Lower lobe of right lung (tissue), 2 donors: ENCODE data around the gene FAM124A. TPM values are rescaled to one million over a fixed set of nuclear protein-coding genes. Genes with fewer than 3 reads are reported as not detected.
A peak's percentile ranks its signal among the peaks of the same experiment; 100 is the strongest.

Source experiments
- ATAC-seq, 2 donors: fragments of 200-7000 bp; cut with Tn5 transposase; one replicate each; pipeline ENCODE4 v1.9.1; 2020 to 2022; ENCODE audit warnings: mild to moderate bottlenecking in 2 of 2, moderate library complexity in 2 of 2
- DNase-seq: peaks from one replicate; pipeline ENCODE4 v3.0.0-alpha.2; 2020
- H3K27ac ChIP-seq: fragments of 200-600 bp; one replicate; pipeline ENCODE4 v1.8.0; 2022
- H3K27me3 ChIP-seq: fragments of 200-600 bp; one replicate; pipeline ENCODE4 v1.8.0; 2022; ENCODE audit warnings: low read depth
- H3K36me3 ChIP-seq: fragments of 200-600 bp; one replicate; pipeline ENCODE4 v1.8.0; 2022; ENCODE audit warnings: mild to moderate bottlenecking
- H3K4me1 ChIP-seq: fragments of 200-600 bp; one replicate; pipeline ENCODE4 v1.8.0; 2022
- H3K4me3 ChIP-seq: fragments of 200-600 bp; one replicate; pipeline ENCODE4 v1.8.0; 2022; ENCODE audit warnings: mild to moderate bottlenecking
- H3K9me3 ChIP-seq: fragments of 200-600 bp; one replicate; pipeline ENCODE4 v1.8.0; 2022
- CTCF ChIP-seq: fragments of 200-600 bp; IDR thresholded peaks from one replicate; pipeline ENCODE4 v1.8.0; 2022; ENCODE audit warnings: antibody characterized with exemption, mild to moderate bottlenecking
- intact Hi-C: fragments of 100-400 bp; cut with DNase I; formaldehyde crosslinking; loops from one replicate; pipeline ENCODE4 v1.11.0; 2022
- total RNA-seq: library from RNA; stranded (reverse); fragmentation: NEBNext Ultra II Directional; extraction: Animal tissue kit (Norgen Biotek cat#: 25700); gene quantifications from one replicate; pipeline ENCODE4 v1.2.1, GENCODE V29; 2021
- donor health status: DM: no; HTN: yes; CAD: no; lungs with severe emphysema.

The FAM124A gene
- total RNA-seq, 1 donor from 2014 or later = 4.1 TPM

- no peak for ATAC-seq
- H3K4me1 ChIP-seq = peaks cover 18% of the 10 kb centered on the region
- no peaks in the 10 kb centered on the region for H3K36me3 ChIP-seq
- H3K27ac ChIP-seq = no peak overlapping the region
- intact Hi-C loops = no loop called here
- H3K9me3 ChIP-seq = no peaks in the 10 kb centered on the region
- H3K27me3 ChIP-seq = no peaks in the 10 kb centered on the region
- H3K4me3 ChIP-seq = no peak overlapping the region
- no peak for TF ChIP-seq CTCF
- no peak for DNase-seq
These were observed 1.5 kb upstream of the FAM124A start for GRCh38 chr13:51220706-51221105.

- peaks cover 18% of the 10 kb centered on the region for H3K4me1 ChIP-seq
- no peak for TF ChIP-seq CTCF
These were observed 1.1 kb upstream of the FAM124A start for GRCh38 chr13:51221108-51221507.

GRCh38 chr13:51221674-51222036, 543 bp upstream of the FAM124A start:
- no peak overlapping the region for H3K27ac ChIP-seq
- peak overlapping the region; percentile 84 for H3K4me3 ChIP-seq
- ATAC-seq = no peak
- peaks cover 18% of the 10 kb centered on the region for H3K4me1 ChIP-seq
- no peaks in the 10 kb centered on the region for H3K36me3 ChIP-seq
- H3K9me3 ChIP-seq = no peaks in the 10 kb centered on the region
- intact Hi-C loops = no loop called here
- no peaks in the 10 kb centered on the region for H3K27me3 ChIP-seq
- no peak for DNase-seq
- no peak for TF ChIP-seq CTCF

More at GRCh38 chr13:51221108-51221507, 1.1 kb upstream of the FAM124A start:
- no peak overlapping the region for H3K27ac ChIP-seq
- H3K9me3 ChIP-seq = no peaks in the 10 kb centered on the region
- no peaks in the 10 kb centered on the region for H3K36me3 ChIP-seq
- intact Hi-C loops = no loop called here
- ATAC-seq (no peak), DNase-seq (no peak)
- no peaks in the 10 kb centered on the region for H3K27me3 ChIP-seq
- H3K4me3 ChIP-seq = no peak overlapping the region

GRCh38 chr13:51222686-51223559, 725 bp downstream of the FAM124A start:
- ATAC-seq = peak; percentile 43 to 59
- peak overlapping the region; percentile 56 for H3K27ac ChIP-seq
- no peaks in the 10 kb centered on the region for H3K36me3 ChIP-seq
- intact Hi-C loops = no loop called here
- peaks cover 18% of the 10 kb centered on the region for H3K4me1 ChIP-seq
- no peaks in the 10 kb centered on the region for H3K9me3 ChIP-seq
- no peaks in the 10 kb centered on the region for H3K27me3 ChIP-seq
- TF ChIP-seq CTCF = peak; percentile 6
- DNase-seq = no peak
- H3K4me3 ChIP-seq = peak overlapping the region; percentile 84

- H3K4me1 ChIP-seq = peaks cover 18% of the 10 kb centered on the region
- no peak for ATAC-seq
- intact Hi-C loops = no loop called here
These were observed 1.5 kb downstream of the FAM124A start for GRCh38 chr13:51223560-51224270.

More at GRCh38 chr13:51223560-51224270, 1.5 kb downstream of the FAM124A start:
- no peak overlapping the region for H3K27ac ChIP-seq
- TF ChIP-seq CTCF = no peak
- DNase-seq = no peak
- H3K4me3 ChIP-seq = peak overlapping the region; percentile 84
- H3K27me3 ChIP-seq = no peaks in the 10 kb centered on the region
- no peaks in the 10 kb centered on the region for H3K9me3 ChIP-seq
- no peaks in the 10 kb centered on the region for H3K36me3 ChIP-seq
